Lower leg skin (tissue), 3 donors: Measurements from ENCODE around the gene ALG3.

ENCODE experiments used
- POLR2A ChIP-seq, 2 donors: fragments of 450-650 bp; IDR thresholded peaks; one replicate each; pipeline ENCODE4 v1.6.1; 2016 to 2017; ENCODE audit warnings: antibody characterized with exemption in 2 of 2, mild to moderate bottlenecking in 1 of 2, moderate library complexity in 1 of 2
- TF ChIP-seq, protein P1 (sequence below), 3 donors: fragments of 450-650 bp; IDR thresholded peaks; one replicate each; pipeline ENCODE4 v1.5.1; 2016; ENCODE audit warnings: antibody characterized with exemption in 3 of 3, mild to moderate bottlenecking in 3 of 3, moderate library complexity in 2 of 3

DNA sequence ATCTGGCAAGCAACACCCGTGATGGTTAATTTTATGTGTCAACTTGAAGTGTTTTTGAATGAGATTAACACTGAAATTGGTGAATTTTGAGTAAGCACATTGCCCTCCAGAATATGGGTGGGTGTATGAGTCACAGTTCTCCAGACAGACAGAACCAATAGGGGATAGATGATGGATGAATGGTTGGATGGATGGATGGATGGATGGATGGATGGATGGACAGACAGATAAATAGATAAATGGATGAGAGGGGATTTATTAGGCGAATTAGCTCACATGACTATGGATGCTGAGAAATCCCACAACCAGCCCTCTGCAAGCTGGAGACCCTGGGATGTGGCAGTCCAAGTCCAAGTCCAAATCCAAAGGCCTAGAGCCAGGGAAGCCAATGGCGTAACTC lies 24.8 kb downstream of the ALG3 start:
- TF ChIP-seq, protein P1, sequence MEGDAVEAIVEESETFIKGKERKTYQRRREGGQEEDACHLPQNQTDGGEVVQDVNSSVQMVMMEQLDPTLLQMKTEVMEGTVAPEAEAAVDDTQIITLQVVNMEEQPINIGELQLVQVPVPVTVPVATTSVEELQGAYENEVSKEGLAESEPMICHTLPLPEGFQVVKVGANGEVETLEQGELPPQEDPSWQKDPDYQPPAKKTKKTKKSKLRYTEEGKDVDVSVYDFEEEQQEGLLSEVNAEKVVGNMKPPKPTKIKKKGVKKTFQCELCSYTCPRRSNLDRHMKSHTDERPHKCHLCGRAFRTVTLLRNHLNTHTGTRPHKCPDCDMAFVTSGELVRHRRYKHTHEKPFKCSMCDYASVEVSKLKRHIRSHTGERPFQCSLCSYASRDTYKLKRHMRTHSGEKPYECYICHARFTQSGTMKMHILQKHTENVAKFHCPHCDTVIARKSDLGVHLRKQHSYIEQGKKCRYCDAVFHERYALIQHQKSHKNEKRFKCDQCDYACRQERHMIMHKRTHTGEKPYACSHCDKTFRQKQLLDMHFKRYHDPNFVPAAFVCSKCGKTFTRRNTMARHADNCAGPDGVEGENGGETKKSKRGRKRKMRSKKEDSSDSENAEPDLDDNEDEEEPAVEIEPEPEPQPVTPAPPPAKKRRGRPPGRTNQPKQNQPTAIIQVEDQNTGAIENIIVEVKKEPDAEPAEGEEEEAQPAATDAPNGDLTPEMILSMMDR (IDR thresholded peaks at IDR 0.05): no peak
- no peak for TF ChIP-seq POLR2A (IDR thresholded peaks at IDR 0.05)
